PC-9 (cell line): ENCODE results near the gene CD300E.

Experiments
- EZH2 ChIP-seq: fragments of 200-600 bp; sonication (generic); IDR thresholded peaks from 2 replicates; pipeline ENCODE4 v1.8.0; 2017; ENCODE audit warnings: antibody characterized with exemption, low read depth
- TF ChIP-seq, protein P1 (sequence below): fragments of 200-600 bp; sonication (generic); conservative IDR thresholded peaks from 2 replicates; pipeline ENCODE4 v1.6.1; 2017; ENCODE audit warnings: mixed run types, antibody characterized with exemption, mild to moderate bottlenecking, moderate library complexity

DNA sequence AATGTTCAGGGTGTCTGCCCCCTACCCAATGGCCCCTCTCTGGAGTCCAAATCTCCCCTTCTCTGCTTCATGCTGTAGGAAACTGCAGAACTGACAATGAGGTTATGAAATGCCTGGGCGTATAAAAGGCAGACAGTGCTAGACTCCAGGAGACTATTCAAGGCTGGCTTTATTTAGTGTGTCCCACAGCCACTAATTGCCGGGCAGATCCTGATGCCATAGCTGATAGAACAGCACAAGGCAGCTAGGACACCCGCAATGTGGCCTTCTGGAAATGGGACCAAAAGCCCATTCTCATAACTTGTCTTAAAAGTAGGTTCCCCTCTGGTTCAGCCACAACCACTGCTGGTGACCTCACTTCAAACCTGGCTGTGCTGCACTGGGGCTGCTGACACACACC, 28.5 kb upstream of the CD300E start:
- TF ChIP-seq, protein P1, sequence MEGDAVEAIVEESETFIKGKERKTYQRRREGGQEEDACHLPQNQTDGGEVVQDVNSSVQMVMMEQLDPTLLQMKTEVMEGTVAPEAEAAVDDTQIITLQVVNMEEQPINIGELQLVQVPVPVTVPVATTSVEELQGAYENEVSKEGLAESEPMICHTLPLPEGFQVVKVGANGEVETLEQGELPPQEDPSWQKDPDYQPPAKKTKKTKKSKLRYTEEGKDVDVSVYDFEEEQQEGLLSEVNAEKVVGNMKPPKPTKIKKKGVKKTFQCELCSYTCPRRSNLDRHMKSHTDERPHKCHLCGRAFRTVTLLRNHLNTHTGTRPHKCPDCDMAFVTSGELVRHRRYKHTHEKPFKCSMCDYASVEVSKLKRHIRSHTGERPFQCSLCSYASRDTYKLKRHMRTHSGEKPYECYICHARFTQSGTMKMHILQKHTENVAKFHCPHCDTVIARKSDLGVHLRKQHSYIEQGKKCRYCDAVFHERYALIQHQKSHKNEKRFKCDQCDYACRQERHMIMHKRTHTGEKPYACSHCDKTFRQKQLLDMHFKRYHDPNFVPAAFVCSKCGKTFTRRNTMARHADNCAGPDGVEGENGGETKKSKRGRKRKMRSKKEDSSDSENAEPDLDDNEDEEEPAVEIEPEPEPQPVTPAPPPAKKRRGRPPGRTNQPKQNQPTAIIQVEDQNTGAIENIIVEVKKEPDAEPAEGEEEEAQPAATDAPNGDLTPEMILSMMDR, result no peak
- no peak; the same call in 1 of the 2 replicates for TF ChIP-seq EZH2
